Esophagus squamous epithelium (tissue), 4 donors: ENCODE measurements around the gene TAF11L5.
"Not testable (repeated sequence)": the region's sequence is repeated elsewhere in the genome, so short reads cannot be mapped to it uniquely, and the experiment has no call there.

Experiments
- POLR2A ChIP-seq, 4 donors: fragments of 450-650 bp; IDR thresholded peaks; one replicate each; pipeline ENCODE4 v1.6.1; 2017; ENCODE audit warnings: antibody characterized with exemption in 4 of 4, mild to moderate bottlenecking in 4 of 4, moderate library complexity in 3 of 4
- TF ChIP-seq, protein P1 (sequence below), 6 experiments: fragments of 450-650 bp in 4 of 6; fragments of 200-600 bp in 2 of 6; sonication (generic) in 2 of 6; IDR thresholded peaks; one replicate each; pipeline ENCODE4 v1.5.1; 2016 to 2019; ENCODE audit warnings: antibody characterized with exemption in 6 of 6, mild to moderate bottlenecking in 4 of 6, moderate library complexity in 4 of 6

DNA sequence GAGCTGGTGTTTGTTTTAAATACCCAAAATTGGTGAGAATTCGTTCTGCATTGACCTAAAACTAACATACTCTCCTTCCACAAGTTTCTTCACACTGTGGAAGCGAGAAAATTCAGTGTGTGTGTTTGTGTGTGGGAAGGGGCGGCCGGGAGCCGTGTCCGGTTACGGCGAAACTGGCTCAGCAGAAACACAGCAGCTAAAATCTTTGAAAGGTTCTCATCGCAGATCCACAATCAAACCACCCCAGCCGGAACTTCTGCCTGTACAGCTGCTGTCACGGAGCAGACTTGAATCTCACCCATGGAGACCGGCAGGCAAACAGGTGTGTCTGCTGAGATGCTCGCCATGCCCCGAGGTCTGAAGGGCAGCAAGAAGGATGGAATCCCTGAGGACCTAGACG lies at the start of gene TAF11L5:
- TF ChIP-seq, protein P1, sequence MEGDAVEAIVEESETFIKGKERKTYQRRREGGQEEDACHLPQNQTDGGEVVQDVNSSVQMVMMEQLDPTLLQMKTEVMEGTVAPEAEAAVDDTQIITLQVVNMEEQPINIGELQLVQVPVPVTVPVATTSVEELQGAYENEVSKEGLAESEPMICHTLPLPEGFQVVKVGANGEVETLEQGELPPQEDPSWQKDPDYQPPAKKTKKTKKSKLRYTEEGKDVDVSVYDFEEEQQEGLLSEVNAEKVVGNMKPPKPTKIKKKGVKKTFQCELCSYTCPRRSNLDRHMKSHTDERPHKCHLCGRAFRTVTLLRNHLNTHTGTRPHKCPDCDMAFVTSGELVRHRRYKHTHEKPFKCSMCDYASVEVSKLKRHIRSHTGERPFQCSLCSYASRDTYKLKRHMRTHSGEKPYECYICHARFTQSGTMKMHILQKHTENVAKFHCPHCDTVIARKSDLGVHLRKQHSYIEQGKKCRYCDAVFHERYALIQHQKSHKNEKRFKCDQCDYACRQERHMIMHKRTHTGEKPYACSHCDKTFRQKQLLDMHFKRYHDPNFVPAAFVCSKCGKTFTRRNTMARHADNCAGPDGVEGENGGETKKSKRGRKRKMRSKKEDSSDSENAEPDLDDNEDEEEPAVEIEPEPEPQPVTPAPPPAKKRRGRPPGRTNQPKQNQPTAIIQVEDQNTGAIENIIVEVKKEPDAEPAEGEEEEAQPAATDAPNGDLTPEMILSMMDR (IDR thresholded peaks at IDR 0.05) = not testable (repeated sequence)
- not testable (repeated sequence) for TF ChIP-seq POLR2A (IDR thresholded peaks at IDR 0.05)
